GM12878 (cell line): ENCODE results near the gene DYDC2. TPM values are rescaled to one million over a fixed set of nuclear protein-coding genes. Genes with fewer than 3 reads are reported as not detected.

Source experiments
- ATAC-seq: fragments of 200-7000 bp; cut with Tn5 transposase; 3 replicates; pipeline ENCODE4 v1.9.1; 2020; ENCODE audit warnings: mild to moderate bottlenecking, moderate library complexity
- BruUV-seq: library from RNA; stranded (reverse); fragments of 400-500 nt; replicated peaks from 2 replicates; lab custom pipeline; 2021; lab: Mats Ljungman, UMichigan
- CTCF ChIA-PET: fragments of 300-600 bp; sonication (Branson Sonifier 250); formaldehyde crosslinking; extraction: SDS; loops from one replicate; lab custom pipeline; 2021; ENCODE audit warnings: inconsistent platforms; lab: Yijun Ruan, JAX
- POLR2A ChIA-PET: fragments of 350-600 bp; formaldehyde crosslinking; extraction: SDS; loops from one replicate; lab custom pipeline; 2021; ENCODE audit warnings: inconsistent platforms; lab: Charles Lee
- RAD21 ChIA-PET: fragments of 300-600 bp; sonication (Branson Sonifier 250); formaldehyde crosslinking; loops from one replicate; lab custom pipeline; 2023; ENCODE audit warnings: antibody characterized with exemption; ENCODE audit not compliant: unreplicated experiment; lab: Charles Lee
- SMC1A ChIA-PET: fragments of 300-600 bp; sonication (Branson Sonifier 250); formaldehyde crosslinking; loops from one replicate; lab custom pipeline; 2023; ENCODE audit not compliant: unreplicated experiment, uncharacterized antibody; lab: Charles Lee
- DNase-seq: peaks from one replicate; pipeline ENCODE4 v3.0.0-alpha.2; 2011; ENCODE audit warnings: low read depth, low spot score
- FAIRE-seq: peaks from 3 replicates; lab custom pipeline; 2011; peaks lifted over from hg19 to GRCh38; lab: Jason Lieb, UNC
- H2AFZ ChIP-seq: 2 replicates; pipeline ENCODE4 v1.6.0; 2011; ENCODE audit warnings: low read depth, low read length, control low read depth; ENCODE audit not compliant: control insufficient read depth
- H3K27ac ChIP-seq: 2 replicates; pipeline ENCODE4 v1.5.1; 2011; ENCODE audit warnings: control low read depth; ENCODE audit not compliant: control insufficient read depth, insufficient read depth
- H3K27me3 ChIP-seq, 2 experiments: replicated peaks in 1 of 2; 2 replicates each; pipeline versions ENCODE4 v1.6.0 to v1.6.1; 2011; ENCODE audit warnings: low read length in 1 of 2; ENCODE audit not compliant: control insufficient read depth in 2 of 2, insufficient read depth in 2 of 2
- H3K36me3 ChIP-seq, 2 experiments: 2 replicates each; pipeline ENCODE4 v1.5.1; 2011; ENCODE audit warnings: low read length in 1 of 2; ENCODE audit not compliant: control insufficient read depth in 2 of 2, insufficient read depth in 2 of 2
- H3K4me1 ChIP-seq: 2 replicates; pipeline ENCODE4 v1.6.1; 2011; ENCODE audit warnings: mild to moderate bottlenecking, low read length, moderate library complexity, mixed read lengths; ENCODE audit not compliant: control insufficient read depth, insufficient read depth
- H3K4me2 ChIP-seq: 2 replicates; pipeline ENCODE4 v1.6.0; 2011; ENCODE audit warnings: control low read depth; ENCODE audit not compliant: control insufficient read depth, insufficient read depth
- H3K4me3 ChIP-seq: fragments of 200-600 bp; sonication (generic); 2 replicates; pipeline ENCODE4 v1.5.1; 2016
- H3K79me2 ChIP-seq: 2 replicates; pipeline ENCODE4 v1.6.0; 2011; ENCODE audit warnings: low read length; ENCODE audit not compliant: control insufficient read depth, insufficient read depth
- H3K9ac ChIP-seq: 2 replicates; pipeline ENCODE4 v1.8.0; 2011; ENCODE audit warnings: low read length, control low read depth, mixed read lengths; ENCODE audit not compliant: control insufficient read depth, insufficient read depth
- H3K9me3 ChIP-seq: replicated peaks from 3 replicates; pipeline ENCODE4 v1.5.1; 2011; ENCODE audit warnings: mild to moderate bottlenecking, low read length; ENCODE audit not compliant: control insufficient read depth, insufficient read depth
- H4K20me1 ChIP-seq: 2 replicates; pipeline ENCODE4 v1.6.0; 2011; ENCODE audit not compliant: control insufficient read depth, insufficient read depth
- CTCF ChIP-seq, 3 experiments: IDR thresholded peaks in 2 of 3; conservative IDR thresholded peaks in 1 of 3; 2 replicates each; pipeline ENCODE4 v1.5.1; 2011; ENCODE audit warnings: low read depth in 3 of 3, low read length in 3 of 3, mild to moderate bottlenecking in 3 of 3, control low read depth in 2 of 3, moderate library complexity in 2 of 3, inconsistent platforms in 1 of 3, mixed read lengths in 1 of 3; ENCODE audit not compliant: control insufficient read depth in 2 of 3, insufficient read depth in 1 of 3; ENCODE audit errors: extremely low read depth in 1 of 3
- GABPA ChIP-seq: IDR thresholded peaks from 2 replicates; pipeline ENCODE4 v1.6.1; 2014; ENCODE audit warnings: antibody characterized with exemption, low read depth, mild to moderate bottlenecking, inconsistent platforms
- MLLT1 ChIP-seq: fragments of 450-650 bp; IDR thresholded peaks from 2 replicates; pipeline ENCODE4 v1.6.1; 2016; ENCODE audit warnings: mild to moderate bottlenecking
- MTA3 ChIP-seq: IDR thresholded peaks from 2 replicates; pipeline ENCODE4 v1.6.1; 2012; ENCODE audit warnings: low read length, inconsistent platforms, borderline replicate concordance
- NFIC ChIP-seq: IDR thresholded peaks from 2 replicates; pipeline ENCODE4 v1.6.1; 2012; ENCODE audit warnings: low read depth, mild to moderate bottlenecking, inconsistent platforms, low read length, moderate library complexity
- RAD51 ChIP-seq: fragments of 450-650 bp; IDR thresholded peaks from 2 replicates; pipeline ENCODE4 v1.6.1; 2016; ENCODE audit warnings: moderate library complexity, mild to moderate bottlenecking, inconsistent platforms
- RUNX3 ChIP-seq: IDR thresholded peaks from 2 replicates; pipeline ENCODE4 v1.6.1; 2012; ENCODE audit warnings: low read length, inconsistent platforms
- STAT1 ChIP-seq: fragments of 450-650 bp; conservative IDR thresholded peaks from 2 replicates; pipeline ENCODE4 v1.6.1; 2014; ENCODE audit warnings: antibody characterized with exemption, mild to moderate bottlenecking
- USF2 ChIP-seq: IDR thresholded peaks from 2 replicates; pipeline ENCODE4 v1.6.1; 2011; ENCODE audit warnings: low read depth, low read length, improper control_type of control experiment, borderline replicate concordance
- YBX1 ChIP-seq: fragments of 450-650 bp; IDR thresholded peaks from 2 replicates; pipeline ENCODE4 v1.6.1; 2016; ENCODE audit warnings: antibody characterized with exemption
- ZBTB40 ChIP-seq: fragments of 450-650 bp; IDR thresholded peaks from 2 replicates; pipeline ENCODE4 v1.6.1; 2016; ENCODE audit warnings: mild to moderate bottlenecking, moderate library complexity, borderline replicate concordance
- WGBS: methylation state at CpG from one replicate; pipeline ENCODE4 v1.1.6; 2016; ENCODE audit warnings: low lambda C conversion rate; ENCODE audit not compliant: insufficient replicate concordance, insufficient coverage; ENCODE audit errors: missing lambda C conversion rate; 5-methylcytosine and 5-hydroxymethylcytosine counted together
- in situ Hi-C: fragments of 300-500 bp; cut with MboI; formaldehyde crosslinking; loops from 9 replicates; pipeline ENCODE4 v1.14.3; 2018; ENCODE audit warnings: mixed read lengths
- intact Hi-C: fragments of 100-400 bp; cut with micrococcal nuclease; formaldehyde crosslinking; loops from one replicate; pipeline ENCODE4 v1.14.2; 2022; ENCODE audit not compliant: unreplicated experiment
- polyA plus RNA-seq, 11 experiments: library from polyadenylated mRNA; depleted of rRNA in 4 of 11; unstranded in 6 of 11; stranded (reverse) in 5 of 11; fragments of >200 nt; fragmentation: Nextera tagmentation in 4 of 11; fragmentation: Illumina TruSeq in 1 of 11; extraction: Ambion mirVana in 4 of 11; extraction: Trizol in 1 of 11; gene quantifications; 1 replicate in 1 of 11; 2 replicates in 10 of 11; pipeline versions ENCODE4 v1.2.1 to v1.2.3, GENCODE V29; 2011 to 2016; ENCODE audit warnings: inconsistent platforms in 2 of 11, missing spikeins in 2 of 11, low read depth in 1 of 11
- total RNA-seq, 4 experiments: library from RNA; depleted of rRNA in 3 of 4; stranded (reverse); fragments of >200 nt in 3 of 4; fragmentation: Illumina TruSeq in 1 of 4; extraction: Trizol in 1 of 4; gene quantifications; 2 replicates each; pipeline versions ENCODE4 v1.2.1 to v1.2.3, GENCODE V29; 2013 to 2021
- TF ChIP-seq, protein P1 (sequence below): fragments of 450-650 bp; IDR thresholded peaks from 2 replicates; pipeline ENCODE4 v1.6.1; 2017; ENCODE audit warnings: borderline replicate concordance
- TF ChIP-seq, protein P2 (sequence below): fragments of 150-350 bp; IDR thresholded peaks from 2 replicates; pipeline ENCODE4 v1.6.1; 2014; ENCODE audit warnings: mild to moderate bottlenecking, low read depth, low read length

Gene DYDC2
- total and polyA plus RNA-seq, 10 of the 15 experiments (the other 5 are each of a cell fraction or from before 2014, with no cell fraction given), result 0.18 TPM; not detected in 9

DNA sequence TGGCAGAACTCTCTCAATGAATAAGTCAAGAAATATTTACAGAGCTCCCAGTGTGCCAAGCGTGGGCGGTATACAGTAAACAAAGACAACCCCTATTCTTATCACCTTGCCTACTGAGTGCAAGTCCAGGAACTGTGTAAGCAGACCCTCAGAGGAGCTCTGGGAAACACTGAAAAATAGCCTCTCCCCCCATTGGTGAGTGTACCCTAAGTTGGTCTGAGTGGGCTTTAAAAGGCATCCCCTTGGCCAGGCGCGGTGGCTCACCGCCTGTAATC lies 1.2 kb downstream of the DYDC2 start:
- ATAC-seq (no peak), FAIRE-seq (no peak), DNase-seq (no peak)
- WGBS, result 98% methylated on average over 5 of the region's 5 CpGs
- no peaks in the 10 kb centered on the region for H3K36me3 ChIP-seq
- H2AFZ ChIP-seq, result no peak overlapping the region
- H3K4me2 ChIP-seq, result no peak overlapping the region
- intact Hi-C loops (no loop called here), in situ Hi-C loops (no loop called here)
- POLR2A ChIA-PET, result interaction anchor here (0.7 kb wide), 1 partner anchor 33 kb away, joined by 4 read pairs; no protein-coding TSS in a partner anchor
- no peak overlapping the region for H3K9ac ChIP-seq
- SMC1A ChIA-PET, result no interaction called here
- no TSS peak for BruUV-seq
- H3K9me3 ChIP-seq, result no peaks in the 10 kb centered on the region
- RAD21 ChIA-PET, result no interaction called here
- H4K20me1 ChIP-seq, result no peaks in the 10 kb centered on the region
- H3K4me1 ChIP-seq, result no peaks in the 10 kb centered on the region
- CTCF ChIA-PET, result no interaction called here
- H3K79me2 ChIP-seq, result no peaks in the 10 kb centered on the region
- H3K27ac ChIP-seq, result no peak overlapping the region
- H3K4me3 ChIP-seq, result no peak overlapping the region
- peaks cover 5 to 11% of the 10 kb centered on the region in 2 experiments for H3K27me3 ChIP-seq
- no peak for TF ChIP-seq MLLT1
- TF ChIP-seq YBX1, result no peak
- no peak for TF ChIP-seq MTA3
- TF ChIP-seq NFIC, result no peak
- TF ChIP-seq, protein P1, sequence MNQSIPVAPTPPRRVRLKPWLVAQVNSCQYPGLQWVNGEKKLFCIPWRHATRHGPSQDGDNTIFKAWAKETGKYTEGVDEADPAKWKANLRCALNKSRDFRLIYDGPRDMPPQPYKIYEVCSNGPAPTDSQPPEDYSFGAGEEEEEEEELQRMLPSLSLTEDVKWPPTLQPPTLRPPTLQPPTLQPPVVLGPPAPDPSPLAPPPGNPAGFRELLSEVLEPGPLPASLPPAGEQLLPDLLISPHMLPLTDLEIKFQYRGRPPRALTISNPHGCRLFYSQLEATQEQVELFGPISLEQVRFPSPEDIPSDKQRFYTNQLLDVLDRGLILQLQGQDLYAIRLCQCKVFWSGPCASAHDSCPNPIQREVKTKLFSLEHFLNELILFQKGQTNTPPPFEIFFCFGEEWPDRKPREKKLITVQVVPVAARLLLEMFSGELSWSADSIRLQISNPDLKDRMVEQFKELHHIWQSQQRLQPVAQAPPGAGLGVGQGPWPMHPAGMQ, result no peak
- no peak for TF ChIP-seq ZBTB40
- no peak for TF ChIP-seq STAT1
- TF ChIP-seq GABPA, result no peak
- no peak for TF ChIP-seq RAD51
- TF ChIP-seq RUNX3, result no peak
- no peak for TF ChIP-seq CTCF (IDR thresholded peaks at IDR 0.05 in 2 of 3, conservative IDR thresholded peaks at IDR 0.05 in 1 of 3; ENCODE audit: control insufficient read depth in 2 of 3, extremely low read depth in 1 of 3, insufficient read depth in 1 of 3, low read depth in 3 of 3, low read length in 3 of 3)
- TF ChIP-seq, protein P2, sequence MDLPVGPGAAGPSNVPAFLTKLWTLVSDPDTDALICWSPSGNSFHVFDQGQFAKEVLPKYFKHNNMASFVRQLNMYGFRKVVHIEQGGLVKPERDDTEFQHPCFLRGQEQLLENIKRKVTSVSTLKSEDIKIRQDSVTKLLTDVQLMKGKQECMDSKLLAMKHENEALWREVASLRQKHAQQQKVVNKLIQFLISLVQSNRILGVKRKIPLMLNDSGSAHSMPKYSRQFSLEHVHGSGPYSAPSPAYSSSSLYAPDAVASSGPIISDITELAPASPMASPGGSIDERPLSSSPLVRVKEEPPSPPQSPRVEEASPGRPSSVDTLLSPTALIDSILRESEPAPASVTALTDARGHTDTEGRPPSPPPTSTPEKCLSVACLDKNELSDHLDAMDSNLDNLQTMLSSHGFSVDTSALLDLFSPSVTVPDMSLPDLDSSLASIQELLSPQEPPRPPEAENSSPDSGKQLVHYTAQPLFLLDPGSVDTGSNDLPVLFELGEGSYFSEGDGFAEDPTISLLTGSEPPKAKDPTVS, result no peak
- no peak for TF ChIP-seq USF2
